HepG2 (cell line): ENCODE data around the gene NID1. TPM values are rescaled to one million over a fixed set of nuclear protein-coding genes. Genes with fewer than 3 reads are reported as not detected.

Experiments
- ATAC-seq: fragments of 200-7000 bp; cut with Tn5 transposase; 3 replicates; pipeline ENCODE4 v1.9.1; 2020; ENCODE audit warnings: mild to moderate bottlenecking, moderate library complexity
- BruUV-seq: library from RNA; stranded (reverse); fragments of 400-500 nt; replicated peaks from 2 replicates; lab custom pipeline; 2021; lab: Mats Ljungman, UMichigan
- CTCF ChIA-PET: fragments of 300-600 bp; formaldehyde crosslinking; extraction: SDS; loops from one replicate; lab custom pipeline; 2021; ENCODE audit warnings: low total read pairs, inconsistent platforms, low intra/inter-chr PET ratio; lab: Yijun Ruan, JAX
- POLR2A ChIA-PET: fragments of 350-600 bp; sonication (Branson Sonifier 250); formaldehyde crosslinking; loops from one replicate; lab custom pipeline; 2020; ENCODE audit warnings: antibody characterized with exemption, inconsistent platforms; lab: Yijun Ruan, JAX
- DNase-seq: peaks from one replicate; pipeline ENCODE4 v3.0.0-alpha.2; 2015; ENCODE audit warnings: low spot score
- FAIRE-seq: peaks from 3 replicates; lab custom pipeline; 2011; peaks lifted over from hg19 to GRCh38; lab: Jason Lieb, UNC
- H2AFZ ChIP-seq: one replicate; pipeline ENCODE4 v1.6.1; 2011; ENCODE audit warnings: low read length, inconsistent platforms
- H3K27ac ChIP-seq: fragments of 300-600 bp; 3 replicates; pipeline ENCODE4 v1.8.0; 2011; ENCODE audit warnings: mixed run types, mild to moderate bottlenecking, mixed read lengths, low read length, inconsistent platforms; ENCODE audit not compliant: insufficient read depth; ENCODE audit errors: extremely low read length
- H3K27me3 ChIP-seq, 2 experiments: fragments of 200-600 bp in 1 of 2; 2 replicates in 1 of 2; 3 replicates in 1 of 2; pipeline versions ENCODE4 v1.6.0 to v1.8.0; 2011; ENCODE audit warnings: low read length in 2 of 2, mild to moderate bottlenecking in 2 of 2, moderate library complexity in 2 of 2, inconsistent platforms in 1 of 2; ENCODE audit not compliant: insufficient read depth in 2 of 2, control insufficient read depth in 1 of 2
- H3K36me3 ChIP-seq, 2 experiments: fragments of 200-600 bp in 1 of 2; replicated peaks in 1 of 2; 2 replicates in 1 of 2; 3 replicates in 1 of 2; pipeline versions ENCODE4 v1.5.1 to v1.8.0; 2011; ENCODE audit warnings: low read length in 2 of 2, inconsistent platforms in 1 of 2; ENCODE audit not compliant: insufficient read depth in 2 of 2, control insufficient read depth in 1 of 2
- H3K4me1 ChIP-seq: 2 replicates; pipeline ENCODE4 v1.5.1; 2012; ENCODE audit warnings: low read length, inconsistent platforms; ENCODE audit not compliant: insufficient read depth
- H3K4me2 ChIP-seq: 2 replicates; pipeline ENCODE4 v1.6.0; 2011; ENCODE audit warnings: low read depth, low read length, inconsistent platforms
- H3K4me3 ChIP-seq, 3 experiments: fragments of 200-600 bp in 1 of 3; sonication (generic), shearing (Covaris generic) in 1 of 3; replicated peaks in 1 of 3; 2 replicates each; pipeline ENCODE4 v1.5.1; 2011 to 2016; ENCODE audit warnings: low read length in 3 of 3, inconsistent platforms in 2 of 3, low read depth in 2 of 3, mild to moderate bottlenecking in 2 of 3, control low read depth in 1 of 3, mixed read lengths in 1 of 3; ENCODE audit not compliant: insufficient read depth in 1 of 3
- H3K79me2 ChIP-seq: one replicate; pipeline ENCODE4 v1.6.1; 2011; ENCODE audit warnings: low read length, inconsistent platforms; ENCODE audit not compliant: insufficient read depth
- H3K9ac ChIP-seq: 2 replicates; pipeline ENCODE4 v1.6.0; 2011; ENCODE audit warnings: mild to moderate bottlenecking, low read depth, low read length, inconsistent platforms; ENCODE audit not compliant: insufficient read depth
- H3K9me3 ChIP-seq: 2 replicates; pipeline ENCODE4 v1.5.1; 2012; ENCODE audit warnings: mild to moderate bottlenecking, low read length
- H4K20me1 ChIP-seq: 2 replicates; pipeline ENCODE4 v1.6.0; 2011; ENCODE audit warnings: inconsistent platforms, mild to moderate bottlenecking, low read length, moderate library complexity; ENCODE audit not compliant: insufficient read depth
- CBFB ChIP-seq: sonication (generic); formaldehyde crosslinking; IDR thresholded peaks from 2 replicates; pipeline ENCODE4 v1.4.0; 2020; ENCODE audit warnings: missing genetic modification reagents
- FOXM1 ChIP-seq: sonication (generic); formaldehyde crosslinking; IDR thresholded peaks from 2 replicates; pipeline ENCODE4 v1.5.0; 2020; ENCODE audit warnings: missing genetic modification reagents
- GZF1 ChIP-seq: sonication (generic); formaldehyde crosslinking; IDR thresholded peaks from 2 replicates; pipeline ENCODE4 v1.5.1; 2020; ENCODE audit warnings: mild to moderate bottlenecking, missing genetic modification reagents
- MEIS1 ChIP-seq: sonication (generic); formaldehyde crosslinking; IDR thresholded peaks from 2 replicates; pipeline ENCODE4 v1.9.0; 2021; ENCODE audit warnings: mild to moderate bottlenecking, missing genetic modification reagents, moderate library complexity, borderline replicate concordance
- PBX3 ChIP-seq: sonication (generic); formaldehyde crosslinking; IDR thresholded peaks from 2 replicates; pipeline ENCODE4 v1.8.1; 2023; ENCODE audit warnings: missing genetic modification reagents, inconsistent platforms, borderline replicate concordance
- RCOR2 ChIP-seq: IDR thresholded peaks from 2 replicates; pipeline ENCODE4 v1.6.1; 2016; ENCODE audit warnings: missing biosample characterization, missing genetic modification reagents
- SIN3A ChIP-seq: IDR thresholded peaks from 2 replicates; pipeline ENCODE4 v1.6.1; 2011; ENCODE audit warnings: low read depth, mild to moderate bottlenecking, control low read depth, low read length, borderline replicate concordance
- TAF1 ChIP-seq: sonication (generic); formaldehyde crosslinking; IDR thresholded peaks from 2 replicates; pipeline ENCODE4 v1.4.0; 2020; ENCODE audit warnings: missing genetic modification reagents
- U2AF1 ChIP-seq: fragments of 200-400 bp; formaldehyde crosslinking; optimal IDR thresholded peaks from 2 replicates; pipeline ENCODE3; 2017; ENCODE audit warnings: mild to moderate bottlenecking, low read depth, low read length
- ZNF101 ChIP-seq: sonication (generic); formaldehyde crosslinking; IDR thresholded peaks from 2 replicates; pipeline ENCODE4 v1.4.0; 2020; ENCODE audit warnings: mild to moderate bottlenecking, low read depth, missing genetic modification reagents, borderline replicate concordance
- ZNF256 ChIP-seq: sonication (generic); formaldehyde crosslinking; conservative IDR thresholded peaks from 2 replicates; pipeline ENCODE4 v1.4.0; 2020; ENCODE audit warnings: missing genetic modification reagents
- WGBS: methylation state at CpG from one replicate; pipeline ENCODE4 v1.1.6; 2017; ENCODE audit warnings: low lambda C conversion rate; 5-methylcytosine and 5-hydroxymethylcytosine counted together
- in situ Hi-C: cut with HindIII; loops from 2 replicates; pipeline ENCODE4 v1.10.0; 2017; ENCODE audit warnings: low pct_unique_long_range_greater_than_20kb; ENCODE audit not compliant: extremely low pct_ligation_motif_present
- intact Hi-C: fragments of 100-400 bp; cut with micrococcal nuclease; formaldehyde crosslinking; loops from one replicate; pipeline ENCODE4 v1.10.0; 2022; ENCODE audit not compliant: unreplicated experiment
- polyA plus RNA-seq, 8 experiments: library from polyadenylated mRNA; depleted of rRNA in 3 of 8; stranded (reverse) in 7 of 8; unstranded in 1 of 8; fragments of >200 nt; fragmentation: Illumina TruSeq in 4 of 8; extraction: Trizol in 4 of 8; gene quantifications; 2 replicates each; pipeline versions ENCODE4 v1.2.1 to v1.2.3, GENCODE V29; 2011 to 2016; ENCODE audit warnings: low read depth in 4 of 8, missing spikeins in 1 of 8, mixed read lengths in 1 of 8; ENCODE audit not compliant: insufficient read depth in 1 of 8
- total RNA-seq, 5 experiments: library from RNA; depleted of rRNA; stranded (reverse); fragments of >200 nt; fragmentation: Illumina TruSeq; extraction: Trizol; gene quantifications; 2 replicates each; pipeline ENCODE4 v1.2.3, GENCODE V29; 2016; ENCODE audit warnings: low read depth in 1 of 5
- TF ChIP-seq, protein P1 (sequence below): sonication (generic); formaldehyde crosslinking; IDR thresholded peaks from 2 replicates; pipeline ENCODE4 v1.8.1; 2023; ENCODE audit warnings: missing genetic modification reagents, mild to moderate bottlenecking, borderline replicate concordance

Gene NID1
- total and polyA plus RNA-seq, 2 of the 13 experiments (the other 11 are each of a cell fraction or from before 2014, with no cell fraction given) = 50.2 to 56.1 TPM

- H3K4me3 ChIP-seq = no peak overlapping the region
- in situ Hi-C loops = no loop called here
- no peaks in the 10 kb centered on the region for H4K20me1 ChIP-seq
- no peak overlapping the region for H2AFZ ChIP-seq
- BruUV-seq = no TSS peak
- no peak overlapping the region for H3K4me2 ChIP-seq
- POLR2A ChIA-PET = no interaction called here
- H3K79me2 ChIP-seq = no peaks in the 10 kb centered on the region
- TF ChIP-seq TAF1 (CRISPR knock-in tag) = no peak
- TF ChIP-seq PBX3 (CRISPR knock-in tag) = no peak
- TF ChIP-seq SIN3A = no peak
- no peak for TF ChIP-seq ZNF101 (CRISPR knock-in tag)
- no peak for TF ChIP-seq U2AF1
- TF ChIP-seq FOXM1 (CRISPR knock-in tag) = no peak
- TF ChIP-seq, all 625 proteins: peak for 0
- intact Hi-C loops = no loop called here
- FAIRE-seq = no peak
- peaks cover 45% of the 10 kb centered on the region for H3K4me1 ChIP-seq
- CTCF ChIA-PET = no interaction called here
- no peak overlapping the region for H3K27ac ChIP-seq
- ATAC-seq = no peak
- no peak overlapping the region for H3K9ac ChIP-seq
- H3K9me3 ChIP-seq = no peaks in the 10 kb centered on the region
- H3K36me3 ChIP-seq = no peaks in the 10 kb centered on the region
- DNase-seq = no peak
- H3K27me3 ChIP-seq = no peaks in the 10 kb centered on the region
- 57% methylated on average over 5 of the region's 5 CpGs for WGBS
Observed at GRCh38 chr1:236069796-236070195, 4.9 kb upstream of the NID1 start.

- POLR2A ChIA-PET = no interaction called here
- BruUV-seq = no TSS peak
- Histone ChIP-seq H3K9ac (no peak overlapping the region), H3K4me1 (peaks cover 38% of the 10 kb centered on the region), H3K79me2 (peaks cover 9% of the 10 kb centered on the region), H3K9me3 (no peaks in the 10 kb centered on the region), H3K4me3 (no peak overlapping the region), H3K27me3 (no peaks in the 10 kb centered on the region), H3K4me2 (no peak overlapping the region), H3K27ac (no peak overlapping the region), H4K20me1 (no peaks in the 10 kb centered on the region), H2AFZ (no peak overlapping the region), H3K36me3 (no peaks in the 10 kb centered on the region)
- no peak for FAIRE-seq
- CTCF ChIA-PET = no interaction called here
- 64% methylated on average over 12 of the region's 12 CpGs for WGBS
- TF ChIP-seq, protein P1, sequence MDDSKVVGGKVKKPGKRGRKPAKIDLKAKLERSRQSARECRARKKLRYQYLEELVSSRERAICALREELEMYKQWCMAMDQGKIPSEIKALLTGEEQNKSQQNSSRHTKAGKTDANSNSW = no peak
- TF ChIP-seq MEIS1 (CRISPR knock-in tag) = no peak
- TF ChIP-seq RCOR2 (CRISPR knock-in tag) = no peak
- no peak for TF ChIP-seq ZNF256 (CRISPR knock-in tag)
- TF ChIP-seq GZF1 (CRISPR knock-in tag) = peak; percentile 97
- TF ChIP-seq CBFB (CRISPR knock-in tag) = no peak
- no peak for ATAC-seq
- in situ Hi-C loops = no loop called here
- intact Hi-C loops = loop anchor here (2.0 kb wide), 1 partner anchor 23 kb away; no protein-coding TSS in a partner anchor
- no peak for DNase-seq
Observed at GRCh38 chr1:236067854-236068454, 3.1 kb upstream of the NID1 start.
